ENCODE measurements around the gene ARL11. TPM values are rescaled to one million over a fixed set of nuclear protein-coding genes. Genes with fewer than 3 reads are reported as not detected.
"Not testable (repeated sequence)": the region's sequence is repeated elsewhere in the genome, so short reads cannot be mapped to it uniquely, and the experiment has no call there.

Gene ARL11
- total RNA-seq, 2 donors from 2014 or later: 1.1 to 1.6 TPM

- H3K36me3 ChIP-seq: no peaks in the 10 kb centered on the region
- H3K27me3 ChIP-seq (replicated peaks; ENCODE audit: insufficient read depth): no peaks in the 10 kb centered on the region
- peak; percentile 8 for DNase-seq (ENCODE audit: low spot score)
- no peaks in the 10 kb centered on the region for H3K9me3 ChIP-seq
- ATAC-seq (ENCODE audit: insufficient number of reproducible peaks, low FRiP score, low read depth): peak; percentile 75
- peak within 1 kb of the TSS; percentile 89 for H3K4me3 ChIP-seq
- H3K4me1 ChIP-seq (ENCODE audit: control insufficient read depth in 1 of 2, low read depth in 2 of 2): peaks cover 7 to 15% of the 10 kb centered on the region in 2 donors
- H3K27ac ChIP-seq: peak within 1 kb of the TSS; percentile 81 to 93
- TF ChIP-seq, protein P1, sequence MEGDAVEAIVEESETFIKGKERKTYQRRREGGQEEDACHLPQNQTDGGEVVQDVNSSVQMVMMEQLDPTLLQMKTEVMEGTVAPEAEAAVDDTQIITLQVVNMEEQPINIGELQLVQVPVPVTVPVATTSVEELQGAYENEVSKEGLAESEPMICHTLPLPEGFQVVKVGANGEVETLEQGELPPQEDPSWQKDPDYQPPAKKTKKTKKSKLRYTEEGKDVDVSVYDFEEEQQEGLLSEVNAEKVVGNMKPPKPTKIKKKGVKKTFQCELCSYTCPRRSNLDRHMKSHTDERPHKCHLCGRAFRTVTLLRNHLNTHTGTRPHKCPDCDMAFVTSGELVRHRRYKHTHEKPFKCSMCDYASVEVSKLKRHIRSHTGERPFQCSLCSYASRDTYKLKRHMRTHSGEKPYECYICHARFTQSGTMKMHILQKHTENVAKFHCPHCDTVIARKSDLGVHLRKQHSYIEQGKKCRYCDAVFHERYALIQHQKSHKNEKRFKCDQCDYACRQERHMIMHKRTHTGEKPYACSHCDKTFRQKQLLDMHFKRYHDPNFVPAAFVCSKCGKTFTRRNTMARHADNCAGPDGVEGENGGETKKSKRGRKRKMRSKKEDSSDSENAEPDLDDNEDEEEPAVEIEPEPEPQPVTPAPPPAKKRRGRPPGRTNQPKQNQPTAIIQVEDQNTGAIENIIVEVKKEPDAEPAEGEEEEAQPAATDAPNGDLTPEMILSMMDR (IDR thresholded peaks at IDR 0.05): no peak
Observed at GRCh38 chr13:49585220-49586157, 42.8 kb upstream of the ARL11 start, which contains the start of gene RCBTB1. Gene RCBTB1, minus strand, starts transcription at chr13:49585558. Its CDS starts 18,279 bp downstream, at chr13:49567279.

DNA sequence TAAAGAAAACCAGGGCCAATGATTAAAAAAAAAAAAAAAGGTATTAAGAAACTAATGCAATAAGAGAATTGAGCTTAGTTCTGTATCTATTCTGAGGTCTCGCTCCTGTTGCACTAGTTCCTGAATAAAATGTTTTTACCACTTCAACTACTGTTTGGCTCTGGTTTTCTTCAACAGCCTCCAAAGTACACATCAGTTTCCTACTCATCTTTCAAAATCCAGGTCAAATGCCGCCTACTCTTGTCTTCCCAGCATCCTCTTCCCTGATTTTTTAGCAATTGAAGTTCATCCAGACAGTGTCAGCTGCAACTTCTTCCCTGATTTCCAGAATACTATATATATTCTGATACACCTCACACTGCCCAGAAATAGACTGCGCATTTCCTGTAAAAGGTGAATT lies 41.6 kb upstream of the ARL11 start:
- H3K36me3 ChIP-seq: no peaks in the 10 kb centered on the region
- H3K9me3 ChIP-seq: no peaks in the 10 kb centered on the region
- ATAC-seq (ENCODE audit: insufficient number of reproducible peaks, low FRiP score, low read depth): no peak
- TF ChIP-seq, protein P1 (IDR thresholded peaks at IDR 0.05): no peak
- no peak overlapping the region for H3K4me3 ChIP-seq
- H3K27ac ChIP-seq: no peak overlapping the region
- H3K27me3 ChIP-seq (replicated peaks; ENCODE audit: insufficient read depth): no peaks in the 10 kb centered on the region
- no peak for DNase-seq (ENCODE audit: low spot score)
- peaks cover 7 to 15% of the 10 kb centered on the region in 2 donors for H3K4me1 ChIP-seq (ENCODE audit: control insufficient read depth in 1 of 2, low read depth in 2 of 2)

GRCh38 chr13:49587311-49587847 lies 40.9 kb upstream of the ARL11 start:
- H3K4me3 ChIP-seq: no peak overlapping the region
- ATAC-seq (ENCODE audit: insufficient number of reproducible peaks, low FRiP score, low read depth) (no peak), DNase-seq (ENCODE audit: low spot score) (no peak)
- H3K4me1 ChIP-seq (ENCODE audit: control insufficient read depth in 1 of 2, low read depth in 2 of 2): peaks cover 7 to 15% of the 10 kb centered on the region in 2 donors
- H3K9me3 ChIP-seq: no peaks in the 10 kb centered on the region
- no peaks in the 10 kb centered on the region for H3K36me3 ChIP-seq
- TF ChIP-seq, protein P1 (IDR thresholded peaks at IDR 0.05): no peak
- H3K27me3 ChIP-seq (replicated peaks; ENCODE audit: insufficient read depth): no peaks in the 10 kb centered on the region
- H3K27ac ChIP-seq: no peak overlapping the region

GRCh38 chr13:49590714-49591113 lies 37.6 kb upstream of the ARL11 start:
- H3K36me3 ChIP-seq; H3K4me3 ChIP-seq; H3K27ac ChIP-seq; H3K4me1 ChIP-seq (ENCODE audit: control insufficient read depth in 1 of 2, low read depth in 2 of 2); H3K9me3 ChIP-seq; ATAC-seq (ENCODE audit: insufficient number of reproducible peaks, low FRiP score, low read depth); DNase-seq (ENCODE audit: low spot score); H3K27me3 ChIP-seq (replicated peaks; ENCODE audit: insufficient read depth): not testable (repeated sequence)

DNA sequence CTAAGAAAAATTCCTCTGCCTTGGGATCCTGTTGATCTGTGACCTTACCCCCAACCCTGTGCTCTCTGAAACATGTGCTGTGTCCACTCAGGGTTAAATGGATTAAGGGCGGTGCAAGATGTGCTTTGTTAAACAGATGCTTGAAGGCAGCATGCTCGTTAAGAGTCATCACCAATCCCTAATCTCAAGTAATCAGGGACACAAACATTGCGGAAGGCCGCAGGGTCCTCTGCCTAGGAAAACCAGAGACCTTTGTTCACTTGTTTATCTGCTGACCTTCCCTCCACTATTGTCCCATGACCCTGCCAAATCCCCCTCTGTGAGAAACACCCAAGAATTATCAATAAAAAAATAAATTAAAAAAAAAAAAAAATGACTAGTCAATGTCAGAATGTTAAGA lies 34.4 kb upstream of the ARL11 start:
- H3K27me3 ChIP-seq (replicated peaks; ENCODE audit: insufficient read depth); H3K9me3 ChIP-seq; H3K4me3 ChIP-seq; H3K4me1 ChIP-seq (ENCODE audit: control insufficient read depth in 1 of 2, low read depth in 2 of 2); H3K27ac ChIP-seq; ATAC-seq (ENCODE audit: insufficient number of reproducible peaks, low FRiP score, low read depth); DNase-seq (ENCODE audit: low spot score); H3K36me3 ChIP-seq: not testable (repeated sequence)

DNA sequence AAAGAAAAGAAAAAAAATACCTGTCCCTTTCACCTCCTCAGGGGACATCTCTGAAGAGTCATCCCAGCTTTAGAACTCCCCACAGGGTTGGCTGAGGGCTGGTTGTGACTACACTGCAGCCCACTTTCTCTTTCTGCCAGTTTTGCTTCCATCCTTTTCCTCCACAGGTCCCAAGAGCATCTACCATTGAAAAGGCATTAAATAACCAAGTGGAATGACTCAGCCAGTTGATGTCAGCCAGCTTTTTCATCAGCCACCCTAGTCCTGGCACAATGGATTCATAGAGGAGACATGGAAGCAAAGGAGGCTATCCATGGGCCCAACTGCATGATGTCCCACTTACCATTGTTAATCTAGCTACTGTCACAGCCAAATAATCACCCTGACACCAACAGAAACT lies 33.7 kb upstream of the ARL11 start:
- H3K4me3 ChIP-seq: no peak overlapping the region
- TF ChIP-seq, protein P1 (IDR thresholded peaks at IDR 0.05): no peak
- H3K36me3 ChIP-seq: no peaks in the 10 kb centered on the region
- H3K9me3 ChIP-seq: no peaks in the 10 kb centered on the region
- no peaks in the 10 kb centered on the region for H3K4me1 ChIP-seq (ENCODE audit: control insufficient read depth in 1 of 2, low read depth in 2 of 2)
- ATAC-seq (ENCODE audit: insufficient number of reproducible peaks, low FRiP score, low read depth) (no peak), DNase-seq (ENCODE audit: low spot score) (no peak)
- H3K27me3 ChIP-seq (replicated peaks; ENCODE audit: insufficient read depth): no peaks in the 10 kb centered on the region
- H3K27ac ChIP-seq: no peak overlapping the region

Measured in thoracic aorta (tissue), 2 donors.